IMR-90 (cell line): ENCODE data around the gene NPLOC4. TPM values are rescaled to one million over a fixed set of nuclear protein-coding genes. Genes with fewer than 3 reads are reported as not detected.

Experiments used
- ATAC-seq: fragments of 200-7000 bp; cut with Tn5 transposase; 2 replicates; pipeline ENCODE4 v1.9.1; 2020; ENCODE audit warnings: low read depth, mild to moderate bottlenecking, moderate library complexity
- BruUV-seq: library from RNA; stranded (reverse); fragments of 400-500 nt; replicated peaks from 2 replicates; lab custom pipeline; 2021; lab: Mats Ljungman, UMichigan
- CTCF ChIA-PET: fragments of 300-600 bp; formaldehyde crosslinking; extraction: SDS; loops from one replicate; lab custom pipeline; 2021; ENCODE audit warnings: antibody characterized with exemption; lab: Yijun Ruan, JAX
- POLR2A ChIA-PET: fragments of 300-600 bp; sonication (Branson Sonifier 250); formaldehyde crosslinking; loops from one replicate; lab custom pipeline; 2022; ENCODE audit warnings: antibody characterized with exemption; ENCODE audit not compliant: unreplicated experiment; lab: Charles Lee
- DNase-seq: peaks from one replicate; pipeline ENCODE4 v3.0.0; 2013
- H2AFZ ChIP-seq: replicated peaks from 2 replicates; pipeline ENCODE3; 2013; ENCODE audit warnings: low read length, mild to moderate bottlenecking; ENCODE audit not compliant: poor library complexity
- H2AK5ac ChIP-seq: 2 replicates; pipeline ENCODE4 v1.6.1; 2013; ENCODE audit warnings: low read depth, low read length, inconsistent platforms
- H2AK9ac ChIP-seq: replicated peaks from 2 replicates; pipeline ENCODE3; 2013; ENCODE audit warnings: mild to moderate bottlenecking, low read depth, low read length, moderate library complexity; ENCODE audit not compliant: poor library complexity
- H2BK120ac ChIP-seq: 2 replicates; pipeline ENCODE4 v1.6.1; 2013; ENCODE audit warnings: low read depth, low read length, inconsistent platforms
- H2BK15ac ChIP-seq: 3 replicates; pipeline ENCODE4 v1.6.1; 2013; ENCODE audit warnings: low read depth, low read length, inconsistent platforms
- H2BK20ac ChIP-seq: 2 replicates; pipeline ENCODE4 v1.6.1; 2013; ENCODE audit warnings: low read depth, mild to moderate bottlenecking, inconsistent platforms, low read length, moderate library complexity
- H2BK5ac ChIP-seq: 2 replicates; pipeline ENCODE4 v1.6.1; 2013; ENCODE audit warnings: mild to moderate bottlenecking, low read depth, low read length, inconsistent platforms; ENCODE audit not compliant: poor library complexity, severe bottlenecking
- H3K14ac ChIP-seq: replicated peaks from 2 replicates; pipeline ENCODE4 v1.6.1; 2013; ENCODE audit warnings: low read depth, low read length, inconsistent platforms
- H3K18ac ChIP-seq: 2 replicates; pipeline ENCODE4 v1.6.1; 2013; ENCODE audit warnings: low read depth, low read length, control low read depth
- H3K23ac ChIP-seq: 2 replicates; pipeline ENCODE4 v1.6.1; 2013; ENCODE audit warnings: low read depth, low read length, inconsistent platforms
- H3K27ac ChIP-seq: 2 replicates; pipeline ENCODE4 v1.5.1; 2013; ENCODE audit warnings: mild to moderate bottlenecking, control low read depth, low read length; ENCODE audit not compliant: insufficient read depth
- H3K27me3 ChIP-seq: 2 replicates; pipeline ENCODE4 v1.6.1; 2013; ENCODE audit warnings: low read length; ENCODE audit not compliant: control insufficient read depth, insufficient read depth
- H3K36me3 ChIP-seq: 2 replicates; pipeline ENCODE4 v1.6.1; 2013; ENCODE audit warnings: low read length, mixed read lengths; ENCODE audit not compliant: control insufficient read depth, insufficient read depth
- H3K4ac ChIP-seq: 2 replicates; pipeline ENCODE4 v1.6.1; 2013; ENCODE audit warnings: low read depth, low read length, inconsistent platforms
- H3K4me1 ChIP-seq: 2 replicates; pipeline ENCODE4 v1.6.1; 2013; ENCODE audit warnings: low read length, mixed read lengths; ENCODE audit not compliant: control insufficient read depth, insufficient read depth
- H3K4me2 ChIP-seq: 2 replicates; pipeline ENCODE4 v1.6.1; 2013; ENCODE audit warnings: low read depth, mild to moderate bottlenecking, control low read depth, low read length, moderate library complexity
- H3K4me3 ChIP-seq: 2 replicates; pipeline ENCODE4 v1.5.1; 2013; ENCODE audit warnings: low read depth, mild to moderate bottlenecking, control low read depth, low read length, moderate library complexity; ENCODE audit not compliant: insufficient read depth
- H3K56ac ChIP-seq: 2 replicates; pipeline ENCODE4 v1.6.1; 2013; ENCODE audit warnings: low read length, inconsistent platforms; ENCODE audit not compliant: insufficient read depth; ENCODE audit errors: extremely low read depth
- H3K79me1 ChIP-seq, 2 experiments: 2 replicates each; pipeline ENCODE4 v1.6.1; 2013; ENCODE audit warnings: low read length in 2 of 2, inconsistent platforms in 1 of 2, low read depth in 1 of 2
- H3K9ac ChIP-seq: 2 replicates; pipeline ENCODE4 v1.6.1; 2013; ENCODE audit warnings: low read depth, low read length, control low read depth
- H3K9me1 ChIP-seq: 2 replicates; pipeline ENCODE4 v1.6.1; 2013; ENCODE audit warnings: low read length, inconsistent platforms; ENCODE audit not compliant: insufficient read depth
- H3K9me3 ChIP-seq: 2 replicates; pipeline ENCODE4 v1.6.1; 2013; ENCODE audit warnings: low read length; ENCODE audit not compliant: control insufficient read depth, insufficient read depth
- H4K20me1 ChIP-seq: 2 replicates; pipeline ENCODE4 v1.6.1; 2013; ENCODE audit warnings: low read length, inconsistent platforms; ENCODE audit not compliant: insufficient read depth
- H4K5ac ChIP-seq: 2 replicates; pipeline ENCODE4 v1.6.1; 2013; ENCODE audit warnings: mild to moderate bottlenecking, low read depth, low read length, control low read depth
- H4K8ac ChIP-seq, 2 experiments: 2 replicates each; pipeline ENCODE4 v1.6.1; 2013; ENCODE audit warnings: low read depth in 2 of 2, low read length in 2 of 2, control low read depth in 1 of 2, inconsistent platforms in 1 of 2
- H4K91ac ChIP-seq: 2 replicates; pipeline ENCODE4 v1.6.1; 2013; ENCODE audit warnings: low read depth, low read length, inconsistent platforms; ENCODE audit not compliant: insufficient read depth
- CTCF ChIP-seq: conservative IDR thresholded peaks from 2 replicates; pipeline ENCODE4 v1.5.1; 2012; ENCODE audit warnings: mild to moderate bottlenecking, low read depth, low read length, improper control_type of control experiment
- POLR2A ChIP-seq: IDR thresholded peaks from 2 replicates; pipeline ENCODE4 v1.6.1; 2012; ENCODE audit warnings: mild to moderate bottlenecking, low read depth, low read length
- RCOR1 ChIP-seq: IDR thresholded peaks from 2 replicates; pipeline ENCODE4 v1.6.1; 2012; ENCODE audit warnings: mild to moderate bottlenecking, low read length, improper control_type of control experiment; ENCODE audit not compliant: insufficient replicate concordance
- WGBS, 2 experiments: methylation state at CpG; one replicate each; pipeline versions ENCODE4 v1.1.5 to v1.1.7; 2013; ENCODE audit warnings: missing lambda C conversion rate in 2 of 2; ENCODE audit not compliant: insufficient read length in 1 of 2; ENCODE audit errors: extremely low coverage in 2 of 2; 5-methylcytosine and 5-hydroxymethylcytosine counted together
- dilution Hi-C: fragments of 300-500 bp; cut with HindIII; formaldehyde crosslinking; loops from one replicate; pipeline ENCODE4 v1.14.3; 2018; ENCODE audit warnings: low sequenced_read_pairs; ENCODE audit not compliant: unreplicated experiment
- in situ Hi-C: fragments of 300-500 bp; cut with MboI; formaldehyde crosslinking; loops from 3 replicates; pipeline ENCODE4 v1.14.3; 2019; ENCODE audit warnings: low sequenced_read_pairs, inconsistent platforms, mixed read lengths
- intact Hi-C: fragments of 100-400 bp; cut with micrococcal nuclease; formaldehyde crosslinking; loops from 2 replicates; pipeline ENCODE4 v1.10.0; 2022
- polyA plus RNA-seq, 3 experiments: library from polyadenylated mRNA; depleted of rRNA; stranded (reverse); fragments of >200 nt; gene quantifications; 2 replicates each; pipeline ENCODE4 v1.2.3, GENCODE V29; 2012; ENCODE audit warnings: low replicate concordance in 1 of 3
- total RNA-seq: library from RNA; depleted of rRNA; stranded (reverse); fragments of >200 nt; gene quantifications from 2 replicates; pipeline ENCODE4 v1.2.3, GENCODE V29; 2012

NPLOC4 gene
- total and polyA plus RNA-seq, 2 of the 4 experiments (the other 2 are of a cell fraction), result 70.4 to 78.3 TPM

- no peak overlapping the region for H3K56ac ChIP-seq
- no peak overlapping the region for H2BK120ac ChIP-seq
- no peak overlapping the region for H2AK5ac ChIP-seq
- in situ Hi-C loops, result no loop called here
- H3K9me1 ChIP-seq, result no peaks in the 10 kb centered on the region
- no peak for TF ChIP-seq POLR2A
- TF ChIP-seq CTCF, result no peak
- no peak for TF ChIP-seq RCOR1
- no peak for DNase-seq
- dilution Hi-C loops, result no loop called here
- H4K91ac ChIP-seq, result no peak overlapping the region
- H2BK15ac ChIP-seq, result no peak overlapping the region
- no peak overlapping the region for H2AFZ ChIP-seq
- no peak overlapping the region for H3K4me3 ChIP-seq
- no peaks in the 10 kb centered on the region for H3K9me3 ChIP-seq
- no peak overlapping the region for H4K5ac ChIP-seq
- no peak overlapping the region for H2BK5ac ChIP-seq
- H3K4ac ChIP-seq, result no peak overlapping the region
- CTCF ChIA-PET, result no interaction called here
- H3K4me2 ChIP-seq, result no peak overlapping the region
- intact Hi-C loops, result no loop called here
- peaks cover 4% of the 10 kb centered on the region for H4K20me1 ChIP-seq
- no peak overlapping the region for H3K18ac ChIP-seq
- no peaks in the 10 kb centered on the region for H3K27me3 ChIP-seq
- no peak overlapping the region for H3K14ac ChIP-seq
- WGBS, 2 experiments, result 100% methylated on average over 1 of the region's 14 CpGs; no CpG with 5 or more reads in 1 of the 2 experiments
- no peak overlapping the region for H3K27ac ChIP-seq
- H3K9ac ChIP-seq, result no peak overlapping the region
- ATAC-seq, result no peak
- H3K36me3 ChIP-seq, result peaks cover 60% of the 10 kb centered on the region
- H3K4me1 ChIP-seq, result no peaks in the 10 kb centered on the region
- H2AK9ac ChIP-seq, result no peak overlapping the region
- H4K8ac ChIP-seq, result no peak overlapping the region
- no peak overlapping the region for H2BK20ac ChIP-seq
- H3K23ac ChIP-seq, result no peak overlapping the region
- BruUV-seq, result no TSS peak
- H3K79me1 ChIP-seq, result peaks cover 4 to 10% of the 10 kb centered on the region in 2 experiments; a peak in 3 of 4 replicates
- POLR2A ChIA-PET, result no interaction called here
Measured at GRCh38 chr17:81543339-81543675, 93.6 kb downstream of the NPLOC4 start.
